IPS-18c (cell line): ENCODE measurements around the gene CDH22.
A peak's percentile ranks its signal among the peaks of the same experiment; 100 is the strongest.

Experiments
- H3K4me3 ChIP-seq: 2 replicates; pipeline ENCODE4 v1.7.0; 2013; ENCODE audit warnings: low read depth, mild to moderate bottlenecking, low read length, moderate library complexity; ENCODE audit not compliant: insufficient read depth
- H3K9me3 ChIP-seq: one replicate; pipeline ENCODE4 v1.6.1; 2013; ENCODE audit warnings: mild to moderate bottlenecking, low read length, moderate library complexity; ENCODE audit not compliant: control insufficient read depth, insufficient read depth

Gene CDH22

DNA sequence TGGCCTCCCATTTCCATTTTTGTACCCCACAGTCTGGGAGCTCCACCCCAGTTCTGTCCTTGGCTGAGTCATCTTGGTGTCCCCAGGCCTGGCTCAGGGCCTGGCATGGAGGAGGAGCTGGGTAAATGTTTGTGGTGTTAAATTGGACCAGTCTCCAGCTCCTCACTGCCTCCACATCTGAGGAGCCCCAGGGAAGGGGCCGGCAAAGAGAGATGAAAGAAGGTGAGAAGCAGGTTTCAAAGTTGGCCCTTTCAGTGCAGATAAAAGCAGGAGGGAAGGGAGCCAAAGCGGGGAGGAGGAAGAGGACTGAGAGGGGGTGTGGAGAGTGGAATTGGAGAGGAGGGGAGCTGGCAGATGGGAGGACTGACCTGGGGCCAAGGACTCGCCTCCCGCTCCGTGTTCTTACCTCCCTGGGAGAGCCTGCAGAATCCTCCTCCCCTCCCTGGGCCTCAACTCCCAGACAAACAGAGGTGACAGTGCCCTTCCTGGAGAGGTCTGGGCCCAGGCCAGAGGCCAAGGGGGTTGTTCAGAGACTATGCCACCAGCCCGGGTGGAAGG, 101.2 kb downstream of the CDH22 start:
- H3K4me3 ChIP-seq, result no peak overlapping the region
- no peaks in the 10 kb centered on the region for H3K9me3 ChIP-seq

GRCh38 chr20:46206025-46206424, 102.3 kb downstream of the CDH22 start:
- Histone ChIP-seq H3K4me3 (no peak overlapping the region), H3K9me3 (no peaks in the 10 kb centered on the region)

DNA sequence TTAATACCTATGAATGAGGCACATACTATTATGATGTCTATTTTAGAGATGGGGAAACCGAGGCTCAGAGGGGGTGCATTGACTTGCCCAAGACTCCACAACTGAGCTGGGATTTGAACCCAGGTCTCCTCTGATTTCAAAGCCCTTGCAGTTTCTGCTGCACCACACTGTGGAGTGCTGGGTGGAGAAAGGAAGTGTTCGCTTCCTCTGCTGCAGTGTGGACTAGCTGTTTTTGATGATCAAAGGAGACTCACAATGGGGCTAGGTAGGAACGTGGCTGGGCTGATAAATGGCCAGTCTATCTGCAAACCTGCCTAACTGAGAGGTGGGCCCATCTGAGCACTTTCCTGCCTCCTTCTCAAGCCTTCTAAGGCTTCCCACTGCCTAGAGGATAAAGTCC, 102.9 kb downstream of the CDH22 start:
- H3K9me3 ChIP-seq, result no peaks in the 10 kb centered on the region
- H3K4me3 ChIP-seq, result no peak overlapping the region

- H3K4me3 ChIP-seq, result no peak overlapping the region
- H3K9me3 ChIP-seq, result peaks cover under 1% of the 10 kb centered on the region
Measured at GRCh38 chr20:46204594-46205186, 103.6 kb downstream of the CDH22 start.

- no peak overlapping the region for H3K4me3 ChIP-seq
- peaks cover 2% of the 10 kb centered on the region for H3K9me3 ChIP-seq
Measured at GRCh38 chr20:46203510-46203837, 104.8 kb downstream of the CDH22 start.

GRCh38 chr20:46202766-46203509, 105.4 kb downstream of the CDH22 start:
- no peak overlapping the region for H3K4me3 ChIP-seq
- peaks cover 2% of the 10 kb centered on the region for H3K9me3 ChIP-seq

DNA sequence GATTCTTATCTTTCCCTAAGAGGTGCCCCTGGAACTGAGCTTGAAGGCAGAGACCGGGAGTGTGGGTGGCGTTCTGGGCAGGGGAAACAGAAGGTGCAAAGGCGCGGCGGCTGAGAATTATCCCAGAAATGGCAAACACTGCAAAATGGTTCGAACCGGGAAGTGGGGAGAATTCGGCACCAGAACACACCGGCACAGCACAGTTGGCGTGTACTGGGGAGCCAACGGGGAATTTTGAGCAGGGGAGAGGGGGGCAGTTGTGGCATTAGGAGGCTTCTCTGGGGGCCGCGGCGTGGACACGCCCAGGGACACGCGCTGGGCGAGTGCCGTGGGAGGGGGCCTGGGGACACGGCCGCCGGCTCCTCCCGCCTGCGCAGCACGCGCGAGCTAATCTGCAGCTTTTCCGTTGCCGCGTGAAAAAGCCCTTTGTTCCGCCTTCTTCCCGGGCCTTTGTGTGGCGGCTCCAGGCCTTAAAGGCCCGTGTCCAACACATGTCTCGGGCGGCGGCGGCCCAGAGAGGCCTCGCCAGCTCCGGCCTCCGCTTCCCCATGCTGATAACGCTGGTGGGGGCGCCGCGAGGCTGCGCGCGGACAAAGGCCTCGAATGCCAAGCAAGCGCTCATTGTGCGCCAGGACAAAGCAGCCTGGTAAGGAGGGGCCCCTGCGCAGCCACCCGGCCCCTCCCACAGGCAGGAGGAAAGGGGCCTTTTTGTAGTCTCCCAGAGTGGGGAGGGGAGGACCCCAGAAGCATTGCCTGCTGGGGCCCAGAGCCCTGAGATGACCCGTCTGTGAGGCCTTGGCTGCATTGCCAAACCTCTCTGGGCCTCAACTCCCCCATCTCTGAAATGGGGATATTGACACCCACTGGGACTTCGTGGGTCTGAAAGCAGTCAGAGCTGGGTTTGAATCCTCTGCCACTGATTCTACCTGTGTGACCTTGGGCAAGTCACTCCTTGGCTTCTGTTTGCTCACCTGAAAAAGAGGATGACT, 107.4 kb downstream of the CDH22 start:
- Histone ChIP-seq H3K9me3 (peaks cover 2% of the 10 kb centered on the region), H3K4me3 (no peak overlapping the region)

DNA sequence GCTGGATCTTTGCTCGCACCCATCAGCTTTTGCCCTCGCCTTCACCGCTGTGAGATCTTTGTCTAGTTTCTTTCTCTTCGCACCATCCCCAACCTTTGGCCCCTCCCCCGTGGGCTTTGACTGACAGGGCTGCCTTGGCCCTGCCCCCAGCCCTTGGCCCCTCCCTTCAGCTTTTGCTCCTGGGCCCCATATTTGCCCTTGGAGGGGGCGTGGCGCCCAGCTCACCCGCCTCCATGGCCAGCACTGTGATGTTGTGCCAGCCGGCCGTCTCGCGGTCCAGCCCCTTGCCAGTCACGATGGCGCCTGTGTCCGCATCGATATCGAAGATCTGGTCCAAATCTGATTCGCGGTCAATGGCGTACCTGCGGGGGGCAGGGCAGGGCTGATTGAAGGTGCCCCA, 109.1 kb downstream of the CDH22 start:
- H3K9me3 ChIP-seq, result peaks cover 2% of the 10 kb centered on the region
- H3K4me3 ChIP-seq, result peak overlapping the region; percentile 34

DNA sequence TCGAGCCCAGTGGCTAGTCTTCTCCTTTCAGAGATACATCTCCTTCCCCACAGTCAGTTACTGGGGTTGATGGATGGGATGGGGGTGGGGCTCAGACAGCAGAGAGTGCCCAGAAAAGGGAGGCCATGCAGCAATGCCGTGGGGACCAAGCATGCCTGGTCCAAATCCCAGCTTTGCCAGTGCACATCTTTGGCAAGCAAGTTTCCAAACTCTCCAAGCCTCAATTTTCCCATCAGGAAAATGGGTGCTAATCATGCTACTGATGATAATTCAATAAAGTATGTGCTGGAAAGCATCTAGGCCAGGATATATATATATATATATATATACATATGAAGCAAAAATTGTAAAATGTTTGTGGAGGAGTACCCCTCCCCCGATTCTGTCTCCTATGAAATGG, 111.3 kb downstream of the CDH22 start:
- H3K4me3 ChIP-seq, result no peak overlapping the region
- H3K9me3 ChIP-seq, result peaks cover 2% of the 10 kb centered on the region

DNA sequence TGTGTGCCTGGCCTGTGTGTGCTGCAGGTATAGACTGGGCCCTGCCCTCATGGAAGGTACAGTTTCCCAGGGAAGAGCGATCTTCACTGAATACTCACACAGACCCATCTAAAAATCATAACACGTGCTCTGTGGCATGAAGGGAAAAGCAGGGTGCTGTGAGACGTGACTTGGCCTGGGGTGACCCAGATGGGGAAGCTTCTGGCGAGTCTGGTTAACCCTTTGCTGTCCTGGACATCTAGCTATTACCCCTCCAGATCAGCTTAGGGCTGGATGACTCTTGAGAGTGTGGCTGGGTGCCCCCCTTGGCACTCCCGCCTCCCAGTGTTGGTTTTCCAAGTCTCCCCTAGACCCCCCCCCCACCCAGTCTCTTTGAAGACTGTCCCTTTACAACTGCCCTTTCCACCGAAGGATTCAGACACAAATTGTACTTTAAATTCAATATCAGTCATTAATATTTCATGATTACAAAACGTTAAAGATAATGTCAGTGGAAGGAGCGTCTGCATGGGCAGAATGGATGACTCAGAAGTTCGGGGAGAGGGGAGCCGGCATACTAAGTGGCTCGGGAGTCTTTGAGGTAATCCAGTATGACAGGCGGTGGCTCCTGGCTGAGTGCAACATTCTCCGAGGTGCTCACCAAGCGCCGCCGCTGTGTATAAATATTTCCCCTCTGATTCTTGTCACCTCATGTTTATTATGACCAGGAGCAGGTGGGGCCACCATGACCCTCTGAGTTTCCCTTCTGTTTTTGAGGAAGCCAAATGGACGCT, 112.8 kb downstream of the CDH22 start:
- Histone ChIP-seq H3K4me3 (no peak overlapping the region), H3K9me3 (peaks cover 2% of the 10 kb centered on the region)

DNA sequence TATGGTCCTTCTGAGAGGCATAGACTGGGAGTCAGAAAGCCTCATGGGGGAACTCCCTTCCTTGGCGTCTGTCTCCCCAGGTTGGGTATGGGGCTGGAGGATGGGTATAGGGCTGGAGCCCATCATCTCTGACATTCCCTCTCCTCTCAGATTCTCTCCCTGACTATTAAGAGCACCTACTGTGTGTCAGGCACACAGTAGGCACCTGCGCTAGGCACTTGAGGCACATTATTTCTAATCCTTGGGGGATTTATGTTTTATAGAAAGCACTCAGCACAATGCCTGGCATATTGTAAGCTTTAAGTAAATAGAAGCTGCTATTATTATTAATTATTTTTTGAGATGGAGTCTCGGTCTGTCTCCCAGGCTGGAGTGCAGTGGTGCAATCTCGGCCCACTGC, 113.9 kb downstream of the CDH22 start:
- no peak overlapping the region for H3K4me3 ChIP-seq
- H3K9me3 ChIP-seq, result no peaks in the 10 kb centered on the region

DNA sequence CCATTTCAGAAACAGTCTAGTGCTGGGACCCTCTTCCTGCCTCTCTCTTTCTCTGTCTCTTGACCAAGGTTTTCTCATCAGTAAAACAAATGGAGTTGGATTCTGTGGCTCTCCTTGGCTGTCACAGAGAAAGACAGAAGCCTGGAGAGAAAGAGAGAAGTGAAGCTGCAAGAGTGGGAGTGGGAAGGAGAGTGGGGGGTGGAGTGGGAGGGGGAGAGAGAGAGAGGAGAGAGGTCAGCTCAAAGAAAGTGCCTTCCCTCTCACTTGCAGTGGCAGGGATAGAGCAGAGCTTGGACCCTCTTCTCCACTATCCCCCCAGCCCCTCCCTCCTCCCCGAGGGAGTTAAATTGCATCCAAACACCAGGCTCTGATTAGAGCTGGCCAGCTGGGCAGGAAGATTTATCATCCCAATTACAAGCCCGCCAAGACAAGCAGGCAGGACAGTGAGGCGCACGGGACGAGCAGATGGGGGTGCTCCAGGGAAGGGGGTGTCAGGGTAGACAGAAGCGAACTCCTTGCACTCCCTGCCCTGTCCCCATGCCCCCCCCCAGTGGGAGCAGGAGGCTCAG, 115.8 kb downstream of the CDH22 start:
- Histone ChIP-seq H3K4me3 (no peak overlapping the region), H3K9me3 (no peaks in the 10 kb centered on the region)

DNA sequence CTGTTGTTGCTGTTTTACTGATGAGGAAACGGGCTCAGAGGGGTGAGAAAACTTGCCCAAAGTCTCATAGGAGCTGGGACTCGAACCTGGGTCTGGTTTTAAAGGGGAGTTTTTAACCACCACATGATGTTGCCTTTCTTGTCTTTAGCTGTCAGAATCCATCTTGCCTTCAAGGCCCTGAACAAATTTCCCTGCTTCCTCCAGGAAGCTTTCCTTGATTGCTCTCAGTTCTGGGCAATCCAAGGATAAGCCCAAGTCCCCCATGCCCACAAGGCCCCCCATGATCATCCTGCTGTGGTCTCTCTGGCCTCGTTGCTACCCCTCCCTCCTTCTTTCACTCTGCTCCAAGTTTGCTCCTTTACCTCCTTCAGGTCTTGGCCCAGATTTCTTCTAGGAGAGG, 116.7 kb downstream of the CDH22 start:
- Histone ChIP-seq H3K4me3 (no peak overlapping the region), H3K9me3 (no peaks in the 10 kb centered on the region)

DNA sequence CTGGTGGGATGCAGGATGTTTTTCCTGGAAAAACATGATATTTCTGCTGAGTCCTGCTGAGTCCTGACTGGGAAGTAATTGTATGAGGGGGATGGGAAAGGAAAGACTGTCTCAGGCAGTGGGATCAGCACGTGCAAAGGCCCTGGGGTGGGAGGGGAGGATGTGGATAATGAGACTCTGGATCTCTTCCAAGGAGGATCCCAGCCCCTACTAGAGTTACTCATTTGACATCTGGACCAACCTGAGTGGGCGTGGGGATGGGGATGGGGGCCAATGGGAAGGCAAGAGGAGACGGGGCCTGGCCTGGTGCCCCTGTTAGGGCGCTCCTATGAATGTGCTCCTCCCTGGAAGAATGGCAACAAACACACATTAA, 117.1 kb downstream of the CDH22 start:
- Histone ChIP-seq H3K4me3 (no peak overlapping the region), H3K9me3 (no peaks in the 10 kb centered on the region)

GRCh38 chr20:46190478-46191167, 117.7 kb downstream of the CDH22 start:
- no peak overlapping the region for H3K4me3 ChIP-seq
- no peaks in the 10 kb centered on the region for H3K9me3 ChIP-seq

GRCh38 chr20:46188866-46189541, 119.3 kb downstream of the CDH22 start:
- no peak overlapping the region for H3K4me3 ChIP-seq
- H3K9me3 ChIP-seq, result no peaks in the 10 kb centered on the region
